Measurements from ENCODE around the gene SLC17A7. TPM values are rescaled to one million over a fixed set of nuclear protein-coding genes. Genes with fewer than 3 reads are reported as not detected.

Gene SLC17A7
- total and polyA plus RNA-seq, 2 of the 8 experiments (the other 6 are each of a cell fraction or from before 2014, with no cell fraction given), result 2.7 to 3.0 TPM

- peak overlapping the region; percentile 61; the same call in 1 of the 2 replicates for H2BK15ac ChIP-seq (ENCODE audit: low read length)
- H3K27ac ChIP-seq (ENCODE audit: low read depth, low read length), result no peak overlapping the region
- no peaks in the 10 kb centered on the region for H4K20me1 ChIP-seq (replicated peaks in 1 of 2; ENCODE audit: control insufficient read depth in 1 of 2, insufficient read depth in 2 of 2, low read length in 2 of 2)
- POLR2A ChIA-PET (ENCODE audit: partially characterized antibody), result interaction anchor here (0.6 to 5.1 kb wide), 6 partner anchors 11 to 84 kb away, joined by 3 to 138 read pairs (median 4); partner anchors contain the start of genes ALDH16A1, PIH1D1, RPL13A and RPS11
- no peak overlapping the region for H3K4ac ChIP-seq (replicated peaks; ENCODE audit: insufficient read length, low read depth, low read length)
- H3K56ac ChIP-seq (replicated peaks; ENCODE audit: insufficient read length, low read depth, low read length), result no peak overlapping the region
- H2BK12ac ChIP-seq (ENCODE audit: low read depth, low read length), result peak overlapping the region; percentile 27; the same call in 1 of the 2 replicates
- no peak overlapping the region for H4K91ac ChIP-seq (replicated peaks; ENCODE audit: insufficient read length, low read length)
- no peak overlapping the region; a peak in 1 of 8 replicates for H3K4me3 ChIP-seq (ENCODE audit: extremely low read depth in 1 of 4, insufficient read depth in 2 of 4, low read depth in 3 of 4, low read length in 4 of 4)
- FAIRE-seq (no peak), DNase-seq (ENCODE audit: low read depth in 1 of 2, low spot score in 2 of 2) (no peak)
- CTCF ChIA-PET (ENCODE audit: partially characterized antibody), result interaction anchor here (0.6 to 4.7 kb wide), 21 partner anchors 10 to 1166 kb away, joined by 3 to 20 read pairs (median 4); partner anchors contain the start of gene PIH1D1
- H3K14ac ChIP-seq (ENCODE audit: insufficient read length), result no peak overlapping the region
- no peaks in the 10 kb centered on the region for H3K36me3 ChIP-seq (ENCODE audit: control insufficient read depth in 2 of 4, insufficient read depth in 4 of 4, low read length in 3 of 4)
- peaks cover 0 to 5% (median 0%) of the 10 kb centered on the region in 4 experiments; a peak in 4 of 7 replicates for H3K27me3 ChIP-seq (replicated peaks in 1 of 4; ENCODE audit: control insufficient read depth in 3 of 4, extremely low read depth in 1 of 4, insufficient read depth in 3 of 4, low read length in 3 of 4)
- peak overlapping the region in 1 of 2 experiments; percentile 59; a peak in 1 of 4 replicates for H3K4me2 ChIP-seq (ENCODE audit: insufficient read depth in 1 of 2, low read depth in 2 of 2, low read length in 2 of 2)
- H4K8ac ChIP-seq (ENCODE audit: extremely low read depth, insufficient read depth, low read length), result no peak overlapping the region
- H3K23me2 ChIP-seq (ENCODE audit: low read depth, low read length), result no peaks in the 10 kb centered on the region; the same call in 1 of the 2 replicates
- H3K9me3 ChIP-seq (ENCODE audit: insufficient read depth in 2 of 2, low read depth in 1 of 2, low read length in 1 of 2), result no peaks in the 10 kb centered on the region
- no peaks in the 10 kb centered on the region for H3K79me2 ChIP-seq (ENCODE audit: control insufficient read depth in 1 of 2, insufficient read depth in 2 of 2, low read length in 2 of 2)
- H3K23ac ChIP-seq (ENCODE audit: insufficient read length), result no peak overlapping the region
- no peak overlapping the region for H2BK20ac ChIP-seq (ENCODE audit: low read length)
- no peak overlapping the region for H2BK120ac ChIP-seq (replicated peaks; ENCODE audit: low read depth, low read length)
- no peak overlapping the region for H3K9ac ChIP-seq (replicated peaks in 1 of 4; ENCODE audit: extremely low read depth in 1 of 4, low read depth in 3 of 4, low read length in 3 of 4)
- H2AFZ ChIP-seq (ENCODE audit: low read length), result no peak overlapping the region
- H3K18ac ChIP-seq (ENCODE audit: extremely low read depth, low read length), result no peak overlapping the region
- 70% methylated on average over 8 of the region's 15 CpGs; no CpG with 5 or more reads in 1 of the 2 experiments for WGBS, 2 experiments (ENCODE audit: extremely low coverage in 1 of 2, insufficient coverage in 1 of 2, insufficient read length in 1 of 2, insufficient replicate concordance in 2 of 2, low coverage in 1 of 2, low lambda C conversion rate in 2 of 2, missing lambda C conversion rate in 1 of 2)
- H3K79me1 ChIP-seq (ENCODE audit: low read depth, low read length), result no peaks in the 10 kb centered on the region
- 0 out of 7 replicates have a peak, but pooled peaks cover 0 to 5% (median 0%) of the 10 kb centered on the region in 4 experiments for H3K4me1 ChIP-seq (replicated peaks in 1 of 4; ENCODE audit: control insufficient read depth in 3 of 4, insufficient read depth in 4 of 4, low read length in 3 of 4)
- peak overlapping the region; percentile 53; the same call in 1 of the 2 replicates for H2AK5ac ChIP-seq (ENCODE audit: low read depth, low read length)
- H2BK5ac ChIP-seq (ENCODE audit: low read depth, low read length), result no peak overlapping the region; the same call in 1 of the 2 replicates
- no peak overlapping the region for H4K5ac ChIP-seq (ENCODE audit: insufficient read length, low read depth, low read length)
- no peak for TF ChIP-seq SIN3A (conservative IDR thresholded peaks at IDR 0.05 in 1 of 2, IDR thresholded peaks at IDR 0.05 in 1 of 2; ENCODE audit: low read depth in 1 of 2, low read length in 2 of 2)
- no peak for TF ChIP-seq ATF2 (IDR thresholded peaks at IDR 0.05; ENCODE audit: low read length)
- no peak for TF ChIP-seq SIX5 (IDR thresholded peaks at IDR 0.05; ENCODE audit: low read depth, low read length)
- TF ChIP-seq TCF12 (IDR thresholded peaks at IDR 0.05; ENCODE audit: low read depth, low read length), result no peak
- no peak for TF ChIP-seq SRF (IDR thresholded peaks at IDR 0.05; ENCODE audit: low read depth, low read length)
- TF ChIP-seq SP4 (IDR thresholded peaks at IDR 0.05; ENCODE audit: low read length), result no peak
- no peak for TF ChIP-seq POLR2AphosphoS5 (IDR thresholded peaks at IDR 0.05; ENCODE audit: low read depth, low read length)
These were observed 34.0 kb upstream of the SLC17A7 start for GRCh38 chr19:49475191-49475917.
